ENCODE measurements around the gene MRPL14.

MRPL14 gene

GRCh38 chr6:44078219-44078826, 48.9 kb downstream of the MRPL14 start:
- DNase-seq = no peak

- no peak for DNase-seq
These were observed 49.9 kb downstream of the MRPL14 start for GRCh38 chr6:44077214-44077946.

- DNase-seq = peak; percentile 71
These were observed 50.7 kb downstream of the MRPL14 start for GRCh38 chr6:44076356-44077213.

GRCh38 chr6:44075647-44076355, 51.5 kb downstream of the MRPL14 start:
- DNase-seq = no peak

- DNase-seq = no peak
These were observed 52.2 kb downstream of the MRPL14 start for GRCh38 chr6:44074813-44075646.

GRCh38 chr6:44074439-44074812, 52.8 kb downstream of the MRPL14 start:
- peak; percentile 91 for DNase-seq

GRCh38 chr6:44073612-44074438, 53.4 kb downstream of the MRPL14 start:
- peak; percentile 82 for DNase-seq

- peak; percentile 97 for DNase-seq
These were observed 54.2 kb downstream of the MRPL14 start for GRCh38 chr6:44072959-44073611.

GRCh38 chr6:44072452-44072958, 54.7 kb downstream of the MRPL14 start:
- no peak for DNase-seq

GRCh38 chr6:44071670-44072451, 55.4 kb downstream of the MRPL14 start:
- DNase-seq = peak; percentile 69

GRCh38 chr6:44068607-44069296, 58.5 kb downstream of the MRPL14 start:
- DNase-seq = no peak

- DNase-seq = no peak
These were observed 59.8 kb downstream of the MRPL14 start for GRCh38 chr6:44067173-44068139.

GRCh38 chr6:44066394-44067172, 60.7 kb downstream of the MRPL14 start:
- no peak for DNase-seq

GRCh38 chr6:44065443-44066140, 61.7 kb downstream of the MRPL14 start:
- DNase-seq = no peak

- no peak for DNase-seq
These were observed 62.3 kb downstream of the MRPL14 start for GRCh38 chr6:44064948-44065272.
